Liver (tissue), 9 donors: ENCODE results near the gene TVP23A. TPM values are rescaled to one million over a fixed set of nuclear protein-coding genes. Genes with fewer than 3 reads are reported as not detected.

Experiments used
- DNase-seq: peaks from one replicate; pipeline ENCODE4 v3.0.0-alpha.2; 2017; ENCODE audit warnings: low spot score
- H3K27ac ChIP-seq, 2 donors: one replicate each; pipeline ENCODE4 v1.7.0; 2013; ENCODE audit warnings: inconsistent platforms in 2 of 2, low read length in 2 of 2, control low read depth in 1 of 2, low read depth in 1 of 2, mild to moderate bottlenecking in 1 of 2
- H3K27me3 ChIP-seq, 4 donors: one replicate each; pipeline versions ENCODE4 v1.6.1 to v1.7.0; 2013; ENCODE audit warnings: low read length in 3 of 4, inconsistent platforms in 1 of 4, mild to moderate bottlenecking in 1 of 4, moderate library complexity in 1 of 4; ENCODE audit not compliant: control insufficient read depth in 4 of 4, insufficient read depth in 4 of 4
- H3K36me3 ChIP-seq, 4 donors: one replicate each; pipeline versions ENCODE4 v1.6.1 to v1.7.0; 2013; ENCODE audit warnings: low read length in 3 of 4, mild to moderate bottlenecking in 3 of 4, low read depth in 1 of 4, moderate library complexity in 1 of 4; ENCODE audit not compliant: control insufficient read depth in 4 of 4, insufficient read depth in 3 of 4
- H3K4me1 ChIP-seq, 4 donors: one replicate each; pipeline versions ENCODE4 v1.6.1 to v1.7.0; 2013; ENCODE audit warnings: low read length in 3 of 4, mild to moderate bottlenecking in 3 of 4, moderate library complexity in 1 of 4; ENCODE audit not compliant: control insufficient read depth in 4 of 4, insufficient read depth in 4 of 4
- H3K4me3 ChIP-seq, 3 donors: one replicate each; pipeline versions ENCODE4 v1.6.1 to v1.7.0; 2013; ENCODE audit warnings: low read length in 3 of 3, control low read depth in 1 of 3, low read depth in 1 of 3, mild to moderate bottlenecking in 1 of 3
- H3K9ac ChIP-seq, 2 donors: one replicate each; pipeline ENCODE4 v1.7.0; 2013; ENCODE audit warnings: low read length in 2 of 2, mild to moderate bottlenecking in 2 of 2, moderate library complexity in 2 of 2, control low read depth in 1 of 2, low read depth in 1 of 2
- H3K9me3 ChIP-seq, 4 donors: one replicate each; pipeline versions ENCODE4 v1.6.1 to v1.7.0; 2013; ENCODE audit warnings: low read length in 3 of 4; ENCODE audit not compliant: control insufficient read depth in 4 of 4
- ATF3 ChIP-seq: IDR thresholded peaks from 2 replicates; pipeline ENCODE4 v1.6.1; 2016; ENCODE audit warnings: antibody characterized with exemption
- FOXA2 ChIP-seq: IDR thresholded peaks from 2 replicates; pipeline ENCODE4 v1.6.1; 2016; ENCODE audit warnings: antibody characterized with exemption
- GABPA ChIP-seq, 2 donors: IDR thresholded peaks in 1 of 2; conservative IDR thresholded peaks in 1 of 2; 2 replicates each; pipeline ENCODE4 v1.6.1; 2016; ENCODE audit warnings: antibody characterized with exemption in 2 of 2, mild to moderate bottlenecking in 1 of 2, moderate library complexity in 1 of 2
- JUND ChIP-seq, 2 donors: IDR thresholded peaks; 2 replicates each; pipeline ENCODE4 v1.6.1; 2016; ENCODE audit warnings: antibody characterized with exemption in 2 of 2
- MAX ChIP-seq: IDR thresholded peaks from 2 replicates; pipeline ENCODE4 v1.6.1; 2016; ENCODE audit warnings: antibody characterized with exemption
- RXRA ChIP-seq, 2 donors: IDR thresholded peaks; 2 replicates each; pipeline ENCODE4 v1.6.1; 2017 to 2018; ENCODE audit warnings: antibody characterized with exemption in 2 of 2, mild to moderate bottlenecking in 1 of 2
- SP1 ChIP-seq: IDR thresholded peaks from 2 replicates; pipeline ENCODE4 v1.6.1; 2018; ENCODE audit warnings: antibody characterized with exemption, mild to moderate bottlenecking
- WGBS: extraction: QIAGEN DNeasy Blood & Tissue Kit; methylation state at CpG from one replicate; pipeline ENCODE4 v1.1.7; 2013; 5-methylcytosine and 5-hydroxymethylcytosine counted together
- polyA plus RNA-seq, 2 donors: library from polyadenylated mRNA; stranded (reverse) in 1 of 2; unstranded in 1 of 2; fragments of 200-250 nt in 1 of 2; fragments of >200 nt in 1 of 2; fragmentation: Nextera tagmentation in 1 of 2; extraction: Ambion mirVana in 1 of 2; gene quantifications; one replicate each; pipeline versions ENCODE4 v1.2.1 to v1.2.3, GENCODE V29; 2013 to 2015
- total RNA-seq, 2 donors: library from RNA; depleted of rRNA; stranded (reverse); fragments of >200 nt; gene quantifications; one replicate each; pipeline ENCODE4 v1.2.3, GENCODE V29; 2014
- donor health status: healthy.
- donor health status: healthy.
- donor health status: healthy.
- donor health status: healthy.
- donor health status: healthy.

TVP23A gene
- total and polyA plus RNA-seq, 4 donors: 0.09 to 0.32 (median 0.09) TPM; not detected in 1

- H3K36me3 ChIP-seq: peaks cover 7 to 33% (median 16%) of the 10 kb centered on the region in 4 donors
These were observed 51.5 kb downstream of the TVP23A start for GRCh38 chr16:10767127-10767526.

GRCh38 chr16:10765772-10766171, 52.8 kb downstream of the TVP23A start:
- TF ChIP-seq FOXA2: no peak
- no peak for TF ChIP-seq RXRA (IDR thresholded peaks at IDR 0.05)
- TF ChIP-seq JUND (IDR thresholded peaks at IDR 0.05): no peak
- no peak for DNase-seq
- Histone ChIP-seq H3K4me3 (no peak overlapping the region), H3K9me3 (no peaks in the 10 kb centered on the region), H3K27ac (no peak overlapping the region), H3K4me1 (no peaks in the 10 kb centered on the region), H3K27me3 (no peaks in the 10 kb centered on the region), H3K9ac (no peak overlapping the region), H3K36me3 (peaks cover 16 to 47% (median 23%) of the 10 kb centered on the region in 4 donors)
- 94% methylated on average over 4 of the region's 4 CpGs for WGBS

More at GRCh38 chr16:10767127-10767526, 51.5 kb downstream of the TVP23A start:
- no peak overlapping the region for H3K27ac ChIP-seq
- TF ChIP-seq GABPA (IDR thresholded peaks at IDR 0.05 in 1 of 2, conservative IDR thresholded peaks at IDR 0.05 in 1 of 2) (no peak), MAX (no peak)
- WGBS: 90% methylated on average over 7 of the region's 7 CpGs
- H3K4me1 ChIP-seq: no peaks in the 10 kb centered on the region
- no peak overlapping the region for H3K4me3 ChIP-seq
- no peaks in the 10 kb centered on the region for H3K9me3 ChIP-seq
- no peak overlapping the region for H3K9ac ChIP-seq
- DNase-seq: no peak
- no peaks in the 10 kb centered on the region for H3K27me3 ChIP-seq

GRCh38 chr16:10763456-10763855, 55.1 kb downstream of the TVP23A start:
- TF ChIP-seq MAX (no peak), SP1 (no peak)

GRCh38 chr16:10762336-10763016, 56.1 kb downstream of the TVP23A start:
- peaks cover 19 to 63% (median 43%) of the 10 kb centered on the region in 4 donors for H3K36me3 ChIP-seq
- no peaks in the 10 kb centered on the region for H3K4me1 ChIP-seq
- no peaks in the 10 kb centered on the region for H3K9me3 ChIP-seq
- WGBS: 97% methylated on average over 35 of the region's 35 CpGs
- no peaks in the 10 kb centered on the region for H3K27me3 ChIP-seq
- no peak for DNase-seq
- H3K4me3 ChIP-seq: no peak overlapping the region
- H3K27ac ChIP-seq: no peak overlapping the region
- no peak overlapping the region for H3K9ac ChIP-seq
- TF ChIP-seq JUND (IDR thresholded peaks at IDR 0.05): no peak

More at GRCh38 chr16:10763456-10763855, 55.1 kb downstream of the TVP23A start:
- Histone ChIP-seq H3K4me3 (no peak overlapping the region), H3K27ac (no peak overlapping the region), H3K4me1 (no peaks in the 10 kb centered on the region), H3K36me3 (peaks cover 23 to 57% (median 34%) of the 10 kb centered on the region in 4 donors), H3K27me3 (no peaks in the 10 kb centered on the region), H3K9me3 (no peaks in the 10 kb centered on the region), H3K9ac (no peak overlapping the region)
- no peak for DNase-seq
- WGBS: 95% methylated on average over 7 of the region's 7 CpGs

- H3K9ac ChIP-seq: no peak overlapping the region
- no peaks in the 10 kb centered on the region for H3K9me3 ChIP-seq
- WGBS: 94% methylated on average over 8 of the region's 8 CpGs
- H3K36me3 ChIP-seq: peaks cover 23 to 74% (median 52%) of the 10 kb centered on the region in 4 donors
- H3K27me3 ChIP-seq: no peaks in the 10 kb centered on the region
- H3K27ac ChIP-seq: no peak overlapping the region
- H3K4me3 ChIP-seq: no peak overlapping the region
- no peak for DNase-seq
- no peak for TF ChIP-seq ATF3
- no peaks in the 10 kb centered on the region for H3K4me1 ChIP-seq
These were observed 57.2 kb downstream of the TVP23A start for GRCh38 chr16:10761373-10761772.
